HCT116 (cell line): ENCODE data around the gene UGT1A9. TPM values are rescaled to one million over a fixed set of nuclear protein-coding genes. Genes with fewer than 3 reads are reported as not detected.

Experiments
- ATAC-seq: fragments of 200-7000 bp; cut with Tn5 transposase; 2 replicates; pipeline ENCODE4 v1.9.1; 2020; ENCODE audit warnings: mild to moderate bottlenecking, moderate library complexity
- BruUV-seq: library from RNA; stranded (reverse); fragments of 400-500 nt; replicated peaks from 2 replicates; lab custom pipeline; 2021; lab: Mats Ljungman, UMichigan
- CTCF ChIA-PET: fragments of 300-600 bp; sonication (Branson Sonifier 250); formaldehyde crosslinking; loops from one replicate; lab custom pipeline; 2021; ENCODE audit warnings: antibody characterized with exemption; lab: Charles Lee
- POLR2A ChIA-PET: fragments of 300-600, 350-600 bp; sonication (Branson Sonifier 250); formaldehyde crosslinking; loops from one replicate; lab custom pipeline; 2021; ENCODE audit warnings: antibody characterized with exemption; lab: Charles Lee
- RAD21 ChIA-PET, 2 experiments: fragments of 300-600 bp; sonication (Branson Sonifier 250); formaldehyde crosslinking; loops; one replicate each; lab custom pipeline; 2023; ENCODE audit warnings: low total read pairs in 2 of 2; ENCODE audit not compliant: uncharacterized antibody in 2 of 2, unreplicated experiment in 2 of 2, low non-redundant PET in 1 of 2; lab: Charles Lee
- DNase-seq: peaks from one replicate; pipeline ENCODE4 v3.0.0-alpha.2; 2010; ENCODE audit warnings: low read depth, low spot score
- H2AFZ ChIP-seq: fragments of 200-600 bp; shearing (Covaris generic), sonication (generic); 2 replicates; pipeline ENCODE4 v1.6.1; 2017; ENCODE audit warnings: low read depth, mixed run types, mixed read lengths, antibody characterized with exemption, low read length; ENCODE audit not compliant: poor library complexity, severe bottlenecking
- H3K27ac ChIP-seq: 2 replicates; pipeline ENCODE4 v1.5.1; 2012; ENCODE audit warnings: low read depth, low read length
- H3K27me3 ChIP-seq: fragments of 200-600 bp; sonication (generic); 2 replicates; pipeline ENCODE4 v1.6.1; 2016; ENCODE audit warnings: mixed run types, low read length, mixed read lengths; ENCODE audit not compliant: insufficient read depth
- H3K36me3 ChIP-seq, 2 experiments: fragments of 200-500 bp in 1 of 2; fragments of 200-600 bp in 1 of 2; sonication (Bioruptor generic) in 1 of 2; sonication (generic) in 1 of 2; 2 replicates each; pipeline versions ENCODE4 v1.5.1 to v1.6.1; 2014 to 2016; ENCODE audit warnings: low read length in 2 of 2, inconsistent platforms in 1 of 2, mixed read lengths in 1 of 2, mixed run types in 1 of 2; ENCODE audit not compliant: insufficient read depth in 2 of 2, control insufficient read depth in 1 of 2
- H3K4me1 ChIP-seq, 2 experiments: fragments of 200-600 bp in 1 of 2; sonication (generic) in 1 of 2; 2 replicates each; pipeline versions ENCODE4 v1.5.1 to v1.6.1; 2012 to 2017; ENCODE audit warnings: low read length in 2 of 2, inconsistent platforms in 1 of 2, mild to moderate bottlenecking in 1 of 2, mixed read lengths in 1 of 2, mixed run types in 1 of 2, moderate library complexity in 1 of 2; ENCODE audit not compliant: insufficient read depth in 2 of 2, control insufficient read depth in 1 of 2
- H3K4me2 ChIP-seq: fragments of 200-600 bp; sonication (generic); 2 replicates; pipeline ENCODE4 v1.6.1; 2017; ENCODE audit warnings: mixed run types, low read length, mixed read lengths
- H3K4me3 ChIP-seq, 2 experiments: fragments of 200-600 bp in 1 of 2; sonication (generic) in 1 of 2; replicated peaks in 1 of 2; 2 replicates each; pipeline ENCODE4 v1.5.1; 2011 to 2016; ENCODE audit warnings: low read length in 2 of 2, control low read depth in 1 of 2, low read depth in 1 of 2, mild to moderate bottlenecking in 1 of 2, mixed read lengths in 1 of 2, mixed run types in 1 of 2
- H3K79me2 ChIP-seq: fragments of 200-600 bp; sonication (generic); 2 replicates; pipeline ENCODE4 v1.6.1; 2017; ENCODE audit warnings: mild to moderate bottlenecking, mixed run types, low read length, moderate library complexity, mixed read lengths; ENCODE audit not compliant: insufficient read depth
- H3K9ac ChIP-seq: fragments of 200-600 bp; sonication (generic); 2 replicates; pipeline ENCODE4 v1.6.1; 2016; ENCODE audit warnings: low read length, mixed read lengths
- H3K9me2 ChIP-seq: fragments of 200-600 bp; sonication (generic), shearing (Covaris generic); 2 replicates; pipeline ENCODE4 v1.6.1; 2017; ENCODE audit warnings: mixed run types, mild to moderate bottlenecking, moderate library complexity; ENCODE audit not compliant: insufficient read depth
- H3K9me3 ChIP-seq, 2 experiments: fragments of 200-500 bp in 1 of 2; fragments of 200-600 bp in 1 of 2; sonication (Bioruptor generic) in 1 of 2; sonication (generic) in 1 of 2; 2 replicates each; pipeline ENCODE4 v1.6.1; 2014 to 2017; ENCODE audit warnings: low read length in 2 of 2, mixed read lengths in 2 of 2, inconsistent platforms in 1 of 2, low read depth in 1 of 2, mild to moderate bottlenecking in 1 of 2, mixed run types in 1 of 2, moderate library complexity in 1 of 2; ENCODE audit not compliant: control insufficient read depth in 1 of 2, insufficient read depth in 1 of 2
- H4K20me1 ChIP-seq: fragments of 200-600 bp; sonication (generic), shearing (Covaris generic); 2 replicates; pipeline ENCODE4 v1.6.1; 2017; ENCODE audit warnings: mixed run types, mild to moderate bottlenecking, moderate library complexity; ENCODE audit not compliant: insufficient read depth
- CEBPB ChIP-seq: IDR thresholded peaks from 2 replicates; pipeline ENCODE4 v1.6.1; 2012; ENCODE audit warnings: low read depth
- EZH2phosphoT487 ChIP-seq: fragments of 200-600 bp; IDR thresholded peaks from 2 replicates; pipeline ENCODE4 v1.6.1; 2018; ENCODE audit warnings: antibody characterized with exemption, borderline replicate concordance
- FOSL1 ChIP-seq: IDR thresholded peaks from 2 replicates; pipeline ENCODE4 v1.6.1; 2012; ENCODE audit warnings: low read depth
- RAD21 ChIP-seq: IDR thresholded peaks from 2 replicates; pipeline ENCODE4 v1.6.1; 2012; ENCODE audit warnings: low read depth, mild to moderate bottlenecking
- SP1 ChIP-seq: IDR thresholded peaks from 2 replicates; pipeline ENCODE4 v1.6.1; 2012; ENCODE audit warnings: low read depth
- ZFX ChIP-seq: fragments of 450-650 bp; IDR thresholded peaks from 2 replicates; pipeline ENCODE4 v1.6.1; 2017
- ZNF274 ChIP-seq: fragments of 200-500 bp; sonication (Bioruptor generic); IDR thresholded peaks from 2 replicates; pipeline ENCODE4 v1.6.1; 2014; ENCODE audit warnings: mild to moderate bottlenecking, low read depth, low read length, inconsistent platforms
- intact Hi-C: fragments of 100-400 bp; cut with micrococcal nuclease; formaldehyde crosslinking; loops from 2 replicates; pipeline ENCODE4 v1.10.0; 2022
- total RNA-seq: library from RNA; stranded (reverse); gene quantifications from one replicate; pipeline ENCODE4 v1.2.1, GENCODE V29; 2021; ENCODE audit not compliant: unreplicated experiment
- TF ChIP-seq, protein P1 (sequence below), 3 experiments: fragments of 200-600 bp in 1 of 3; sonication (generic) in 1 of 3; IDR thresholded peaks in 2 of 3; conservative IDR thresholded peaks in 1 of 3; 2 replicates each; pipeline ENCODE4 v1.5.1; 2012 to 2017; ENCODE audit warnings: low read depth in 2 of 3, low read length in 2 of 3, antibody characterized with exemption in 1 of 3, borderline replicate concordance in 1 of 3, control low read depth in 1 of 3, mild to moderate bottlenecking in 1 of 3, mixed read lengths in 1 of 3, mixed run types in 1 of 3, moderate library complexity in 1 of 3; ENCODE audit not compliant: insufficient read depth in 1 of 3

Gene UGT1A9
- total RNA-seq, 1 experiment from 2014 or later: not detected

DNA sequence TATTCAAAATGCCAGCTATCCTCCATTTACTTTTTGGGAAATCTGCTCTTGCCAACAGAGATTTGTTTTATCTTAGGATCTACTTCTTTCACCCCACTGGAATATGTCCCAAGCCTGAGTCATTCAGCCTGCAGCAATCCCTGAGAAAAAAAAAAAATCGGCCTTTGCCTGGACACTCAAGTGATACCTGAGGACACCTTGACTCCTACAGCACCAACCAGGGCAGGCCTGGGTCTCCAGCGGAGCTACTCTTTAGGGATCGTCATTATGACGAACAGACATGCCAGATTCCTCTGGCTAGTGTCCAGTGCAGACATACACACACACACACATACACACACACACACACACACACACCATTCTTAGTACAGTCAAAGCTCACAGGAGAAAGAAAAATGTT, 18.7 kb downstream of the UGT1A9 start:
- H3K36me3 ChIP-seq: no peaks in the 10 kb centered on the region
- intact Hi-C loops: no loop called here
- H3K4me1 ChIP-seq: no peaks in the 10 kb centered on the region
- DNase-seq: no peak
- H3K4me2 ChIP-seq: no peak overlapping the region
- no peaks in the 10 kb centered on the region for H3K27me3 ChIP-seq
- ChIA-PET RAD21 (no interaction called here), CTCF (no interaction called here), POLR2A (no interaction called here)
- no peak overlapping the region for H2AFZ ChIP-seq
- no peaks in the 10 kb centered on the region for H3K9me3 ChIP-seq
- TF ChIP-seq FOSL1: no peak
- TF ChIP-seq EZH2phosphoT487: no peak
- TF ChIP-seq ZNF274: no peak
- TF ChIP-seq ZFX: no peak
- TF ChIP-seq CEBPB: no peak
- TF ChIP-seq, protein P1, sequence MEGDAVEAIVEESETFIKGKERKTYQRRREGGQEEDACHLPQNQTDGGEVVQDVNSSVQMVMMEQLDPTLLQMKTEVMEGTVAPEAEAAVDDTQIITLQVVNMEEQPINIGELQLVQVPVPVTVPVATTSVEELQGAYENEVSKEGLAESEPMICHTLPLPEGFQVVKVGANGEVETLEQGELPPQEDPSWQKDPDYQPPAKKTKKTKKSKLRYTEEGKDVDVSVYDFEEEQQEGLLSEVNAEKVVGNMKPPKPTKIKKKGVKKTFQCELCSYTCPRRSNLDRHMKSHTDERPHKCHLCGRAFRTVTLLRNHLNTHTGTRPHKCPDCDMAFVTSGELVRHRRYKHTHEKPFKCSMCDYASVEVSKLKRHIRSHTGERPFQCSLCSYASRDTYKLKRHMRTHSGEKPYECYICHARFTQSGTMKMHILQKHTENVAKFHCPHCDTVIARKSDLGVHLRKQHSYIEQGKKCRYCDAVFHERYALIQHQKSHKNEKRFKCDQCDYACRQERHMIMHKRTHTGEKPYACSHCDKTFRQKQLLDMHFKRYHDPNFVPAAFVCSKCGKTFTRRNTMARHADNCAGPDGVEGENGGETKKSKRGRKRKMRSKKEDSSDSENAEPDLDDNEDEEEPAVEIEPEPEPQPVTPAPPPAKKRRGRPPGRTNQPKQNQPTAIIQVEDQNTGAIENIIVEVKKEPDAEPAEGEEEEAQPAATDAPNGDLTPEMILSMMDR (IDR thresholded peaks at IDR 0.05 in 2 of 3, conservative IDR thresholded peaks at IDR 0.05 in 1 of 3; ENCODE audit: borderline replicate concordance in 1 of 3, insufficient read depth in 1 of 3, low read depth in 2 of 3, low read length in 2 of 3): no peak
- no peak for TF ChIP-seq SP1
- TF ChIP-seq RAD21: no peak
- H3K9me2 ChIP-seq: no peaks in the 10 kb centered on the region
- H3K4me3 ChIP-seq: no peak overlapping the region
- no peak overlapping the region for H3K9ac ChIP-seq
- BruUV-seq: no TSS peak
- H3K79me2 ChIP-seq: no peaks in the 10 kb centered on the region
- no peak overlapping the region for H3K27ac ChIP-seq
- no peaks in the 10 kb centered on the region for H4K20me1 ChIP-seq
- no peak for ATAC-seq
